CD4-positive, alpha-beta T cell treated with Interleukin-6 at 100 ng/mL for 8 hours (primary cell): ENCODE measurements around the gene FAM200A.
"Not testable (repeated sequence)": the region's sequence is repeated elsewhere in the genome, so short reads cannot be mapped to it uniquely, and the experiment has no call there.

Source experiments
- DNase-seq: peaks from one replicate; pipeline ENCODE4 v3.0.0-alpha.2; 2020; ENCODE audit warnings: mixed read lengths, low spot score

The FAM200A gene

GRCh38 chr7:99559175-99559915 is 7.4 kb upstream of the FAM200A start:
- no peak for DNase-seq

DNA sequence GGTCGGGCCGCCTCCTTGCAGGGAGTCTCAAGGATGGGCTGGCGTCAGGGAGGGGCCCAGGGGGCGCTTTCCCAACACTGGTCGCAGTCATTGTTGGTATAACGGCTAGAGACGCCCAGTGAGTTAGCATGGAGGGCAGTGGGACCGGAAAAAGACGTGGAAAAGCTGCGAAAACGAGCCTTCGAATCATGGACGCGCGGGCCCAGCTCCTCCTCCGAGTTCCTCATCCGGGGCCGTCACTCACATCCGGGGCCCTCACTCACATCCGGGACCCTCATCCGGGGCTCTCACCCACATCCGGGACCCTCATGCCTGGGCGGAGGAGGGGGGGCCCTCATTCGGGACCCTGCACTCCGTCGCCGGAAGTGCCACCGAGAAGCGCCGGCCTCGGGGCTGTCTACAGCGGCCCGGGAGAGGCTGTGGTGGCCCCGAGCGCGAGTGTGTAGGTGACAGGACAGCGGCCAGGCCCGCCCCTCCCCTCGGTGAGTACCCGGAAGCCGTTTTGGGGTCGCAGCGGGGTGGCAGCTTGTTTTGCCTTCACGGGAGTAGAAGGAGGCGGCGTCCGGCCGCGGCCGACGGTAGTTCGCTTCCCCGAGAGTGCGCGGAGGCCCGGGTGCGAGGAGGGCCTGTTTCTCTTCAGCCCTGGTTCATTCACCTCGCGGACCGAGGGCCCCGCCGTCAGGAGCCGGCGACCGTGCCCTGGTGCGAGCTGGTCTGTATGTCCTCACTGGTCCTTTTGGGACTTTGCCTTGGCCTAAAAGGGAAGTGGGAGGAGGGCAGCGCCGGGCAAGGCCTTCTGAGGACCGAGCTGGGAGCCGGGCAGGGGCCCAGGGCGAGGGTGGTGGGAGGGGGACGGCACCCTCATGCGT is 6.6 kb upstream of the FAM200A start, which contains the start of gene ZNF655:
TSS of gene ZNF655 (plus strand) at position 337 of the 869 bp plus-strand sequence. CDS start 1,918 bp downstream, outside the sequence.
- peak; percentile 89 for DNase-seq

GRCh38 chr7:99557940-99558305 is 6.0 kb upstream of the FAM200A start:
- no peak for DNase-seq

GRCh38 chr7:99557196-99557607 is 5.3 kb upstream of the FAM200A start:
- DNase-seq, result no peak

GRCh38 chr7:99554939-99555338 is 3.0 kb upstream of the FAM200A start:
- DNase-seq, result no peak

DNA sequence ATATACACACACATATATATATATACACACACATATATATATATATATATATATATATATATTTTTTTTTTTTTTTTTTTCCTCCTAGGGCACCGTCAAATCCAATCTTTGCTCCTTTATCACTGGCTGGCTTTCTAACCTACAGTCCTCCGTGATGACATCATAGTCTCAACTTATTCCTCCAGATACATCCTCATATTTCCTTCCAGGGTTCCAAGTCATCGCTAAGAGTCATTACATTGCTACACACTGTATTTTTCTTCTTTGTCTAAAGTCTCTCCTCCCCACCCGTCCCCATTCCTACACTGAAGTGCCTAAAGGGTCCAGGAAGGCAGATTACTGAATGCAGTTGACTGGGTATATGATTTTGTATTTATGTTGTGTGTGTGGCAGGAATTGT is 1.1 kb upstream of the FAM200A start:
- no peak for DNase-seq

- DNase-seq, result no peak
Measured at GRCh38 chr7:99551334-99551733, 580 bp downstream of the FAM200A start.

DNA sequence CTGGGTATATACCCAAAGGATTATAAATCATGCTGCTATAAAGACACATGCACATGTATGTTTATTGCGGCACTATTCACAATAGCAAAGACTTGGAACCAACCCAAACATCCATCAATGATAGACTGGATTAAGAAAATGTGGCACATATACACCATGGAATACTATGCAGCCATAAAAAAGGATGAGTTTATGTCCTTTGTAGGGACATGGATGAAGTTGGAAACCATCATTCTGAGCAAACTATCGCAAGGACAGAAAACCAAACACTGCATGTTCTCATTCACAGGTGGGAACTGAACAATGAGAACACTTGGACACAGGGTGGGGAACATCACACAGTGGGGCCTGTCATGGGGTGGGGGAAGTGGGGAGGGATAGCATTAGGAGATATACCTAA is 2.4 kb downstream of the FAM200A start:
- DNase-seq, result not testable (repeated sequence)

DNA sequence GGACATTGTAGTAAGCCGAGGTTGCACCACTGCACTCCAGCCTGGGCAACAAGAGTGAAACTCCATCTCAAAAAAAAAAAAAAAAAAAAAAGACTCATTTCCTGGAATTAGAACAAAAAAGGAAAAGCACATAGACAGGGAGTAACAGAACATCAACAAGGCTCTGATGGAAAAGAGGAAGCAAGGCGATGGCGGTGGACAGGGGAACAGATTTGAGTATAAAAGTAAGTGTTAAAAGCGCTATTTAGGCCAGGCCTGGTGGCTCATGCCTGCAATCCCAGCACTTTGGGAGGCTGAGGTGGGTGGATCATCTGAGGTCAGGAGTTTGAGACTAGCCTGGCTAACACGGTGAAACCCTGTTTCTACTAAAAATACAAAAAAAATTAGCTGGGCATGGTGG is 6.6 kb downstream of the FAM200A start:
- DNase-seq, result not testable (repeated sequence)

DNA sequence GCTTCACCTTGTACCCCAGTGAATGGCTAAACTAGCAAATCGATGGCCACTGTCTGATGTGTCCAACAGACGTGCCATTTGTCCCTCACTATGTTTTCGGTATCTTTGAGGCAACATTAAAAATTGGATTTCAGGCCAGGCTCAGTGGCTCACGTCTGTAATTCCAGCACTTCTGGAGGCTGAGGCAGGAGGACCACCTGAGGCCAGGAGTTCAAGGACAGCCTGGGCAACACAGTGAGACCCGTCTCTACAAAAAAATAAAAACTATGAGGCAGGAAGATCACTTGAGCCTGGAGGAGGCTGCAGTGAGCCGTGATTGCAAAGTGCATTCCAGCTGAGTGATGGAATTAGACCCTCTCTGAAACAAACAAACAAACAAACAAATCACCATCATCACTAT is 8.0 kb downstream of the FAM200A start:
- no peak for DNase-seq

GRCh38 chr7:99543081-99543671 is 8.7 kb downstream of the FAM200A start:
- DNase-seq, result no peak

GRCh38 chr7:99541212-99541611 is 10.7 kb downstream of the FAM200A start:
- no peak for DNase-seq

DNA sequence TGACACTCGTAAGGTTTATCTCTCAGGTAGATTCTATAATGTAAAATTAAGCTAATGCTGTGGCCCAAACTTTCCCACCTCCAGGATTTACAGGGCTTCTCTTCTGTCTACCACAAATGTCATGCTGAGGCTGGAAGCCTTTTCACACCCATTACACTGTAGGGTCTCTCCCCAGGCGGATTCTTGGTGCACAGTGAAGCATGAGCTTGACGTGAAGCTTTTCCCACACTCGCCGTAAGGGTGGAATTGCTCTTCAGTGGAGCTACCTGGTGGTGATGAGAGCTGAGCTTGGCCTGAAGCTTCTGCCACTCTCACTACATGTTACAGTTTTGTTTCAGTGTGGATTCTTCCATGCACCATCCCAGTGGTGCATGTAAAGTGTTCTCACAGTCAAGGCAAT is 11.4 kb downstream of the FAM200A start:
- DNase-seq, result no peak

- DNase-seq, result no peak
Measured at GRCh38 chr7:99539213-99539811, 12.6 kb downstream of the FAM200A start.

DNA sequence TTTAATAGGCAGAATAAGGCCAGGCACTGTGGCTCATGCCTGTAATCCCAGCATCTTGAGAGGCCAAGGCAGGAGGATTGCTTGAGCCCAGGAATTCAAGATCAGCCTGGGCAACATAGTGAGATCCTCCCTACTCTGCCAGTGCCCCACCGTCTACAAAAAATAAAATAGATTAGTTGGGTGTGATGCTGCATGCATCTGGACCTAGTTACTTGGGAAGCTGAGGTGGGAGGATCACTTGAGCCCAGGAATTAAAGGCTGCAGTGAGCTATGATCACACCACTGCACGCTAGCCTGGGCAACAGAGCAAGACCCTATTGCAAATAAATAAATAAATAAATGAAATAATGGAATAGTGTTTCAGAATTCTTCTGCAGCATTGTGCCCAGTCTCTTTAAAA is 16.2 kb downstream of the FAM200A start:
- DNase-seq, result no peak

DNA sequence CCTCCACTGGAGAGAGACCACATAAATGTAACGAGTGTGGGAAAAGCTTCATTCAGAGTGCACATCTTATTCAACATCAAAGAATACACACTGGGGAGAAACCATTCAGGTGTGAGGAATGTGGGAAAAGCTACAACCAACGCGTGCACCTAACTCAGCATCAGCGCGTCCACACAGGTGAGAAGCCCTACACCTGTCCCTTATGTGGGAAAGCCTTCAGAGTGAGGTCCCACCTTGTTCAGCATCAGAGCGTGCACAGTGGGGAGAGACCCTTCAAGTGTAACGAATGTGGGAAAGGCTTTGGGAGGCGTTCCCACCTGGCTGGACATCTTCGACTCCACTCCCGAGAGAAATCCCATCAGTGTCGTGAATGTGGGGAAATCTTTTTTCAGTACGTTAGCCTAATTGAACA is 20.6 kb downstream of the FAM200A start:
- no peak for DNase-seq

DNA sequence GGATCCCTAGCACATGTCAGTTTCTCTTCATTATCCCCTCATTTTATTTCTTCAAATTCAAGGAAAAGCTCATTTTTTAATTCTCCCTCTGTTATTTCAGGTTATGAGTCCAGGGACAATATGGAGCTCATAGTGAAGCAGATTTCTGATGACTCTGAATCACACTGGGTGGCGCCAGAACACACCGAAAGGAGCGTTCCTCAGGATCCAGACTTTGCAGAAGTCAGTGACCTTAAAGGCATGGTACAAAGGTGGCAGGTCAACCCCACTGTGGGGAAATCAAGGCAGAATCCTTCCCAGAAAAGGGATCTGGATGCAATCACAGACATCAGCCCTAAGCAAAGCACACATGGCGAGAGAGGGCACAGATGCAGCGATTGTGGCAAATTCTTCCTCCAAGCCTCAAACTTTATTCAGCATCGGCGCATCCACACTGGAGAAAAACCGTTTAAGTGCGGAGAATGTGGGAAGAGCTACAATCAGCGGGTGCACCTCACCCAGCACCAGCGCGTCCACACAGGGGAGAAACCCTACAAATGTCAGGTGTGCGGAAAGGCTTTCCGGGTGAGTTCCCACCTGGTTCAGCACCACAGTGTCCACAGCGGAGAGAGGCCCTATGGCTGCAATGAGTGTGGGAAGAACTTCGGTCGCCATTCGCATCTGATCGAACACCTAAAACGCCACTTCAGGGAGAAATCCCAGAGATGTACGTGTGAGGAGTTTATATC is 26.0 kb downstream of the FAM200A start:
- no peak for DNase-seq

- no peak for DNase-seq
Measured at GRCh38 chr7:99521399-99521798, 30.5 kb downstream of the FAM200A start.

DNA sequence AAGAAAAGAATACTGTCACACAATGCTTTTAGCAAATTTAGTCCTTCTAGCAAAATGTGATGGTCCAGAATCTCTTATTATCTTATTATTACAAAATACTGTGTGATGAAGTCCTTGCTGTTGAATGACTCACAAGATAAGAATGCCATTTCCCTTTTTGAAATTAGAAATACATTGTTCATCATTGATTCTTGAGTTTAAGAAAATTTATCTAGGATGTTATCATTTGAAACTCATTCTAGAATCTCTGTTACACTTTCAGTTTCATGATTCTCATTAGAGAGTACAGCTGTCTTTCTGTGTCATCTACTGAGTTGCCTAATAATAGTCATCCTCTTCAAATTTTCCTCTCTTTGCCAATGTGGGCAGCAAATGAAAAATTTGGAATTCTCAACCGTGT is 37.9 kb downstream of the FAM200A start:
- DNase-seq, result no peak

GRCh38 chr7:99505324-99505662 is 46.6 kb downstream of the FAM200A start:
- DNase-seq, result no peak

- peak; percentile 95 for DNase-seq
Measured at GRCh38 chr7:99504603-99505323, 47.2 kb downstream of the FAM200A start, which contains the start of gene ZKSCAN5. TSS of gene ZKSCAN5 (plus strand) at chr7:99504662. CDS start at chr7:99506045, 1,383 bp downstream.
